OCI-LY1 (cell line): ENCODE measurements around the gene SLC25A1.

Source experiments
- H2AFZ ChIP-seq: fragments of 200-600 bp; sonication (generic), shearing (Covaris generic); 2 replicates; pipeline ENCODE4 v1.6.0; 2014; ENCODE audit warnings: antibody characterized with exemption, mild to moderate bottlenecking, low read length
- H3F3A ChIP-seq: fragments of 200-600 bp; sonication (generic), shearing (Covaris generic); 2 replicates; pipeline ENCODE4 v1.6.0; 2014; ENCODE audit warnings: mild to moderate bottlenecking, antibody characterized with exemption, low read length, moderate library complexity; ENCODE audit not compliant: insufficient read depth
- H3K27ac ChIP-seq: fragments of 200-600 bp; sonication (generic); 2 replicates; pipeline ENCODE4 v1.5.1; 2014; ENCODE audit warnings: low read length, mixed run types, mild to moderate bottlenecking, low read depth; ENCODE audit not compliant: poor library complexity, severe bottlenecking
- H3K27me3 ChIP-seq: fragments of 200-600 bp; sonication (generic); 2 replicates; pipeline ENCODE4 v1.6.0; 2014; ENCODE audit warnings: antibody characterized with exemption, mild to moderate bottlenecking, low read length, moderate library complexity; ENCODE audit not compliant: insufficient read depth
- H3K36me3 ChIP-seq: fragments of 200-600 bp; sonication (generic); 2 replicates; pipeline ENCODE4 v1.6.1; 2014; ENCODE audit warnings: mild to moderate bottlenecking, antibody characterized with exemption, low read length, moderate library complexity, mixed read lengths; ENCODE audit not compliant: insufficient read depth
- H3K4me1 ChIP-seq: fragments of 200-600 bp; sonication (generic); 2 replicates; pipeline ENCODE4 v1.5.1; 2014; ENCODE audit warnings: mild to moderate bottlenecking, low read length, moderate library complexity; ENCODE audit not compliant: insufficient read depth, severe bottlenecking
- H3K4me2 ChIP-seq: fragments of 200-600 bp; sonication (generic), shearing (Covaris generic); 2 replicates; pipeline ENCODE4 v1.6.1; 2014; ENCODE audit warnings: low read length
- H3K4me3 ChIP-seq: fragments of 200-600 bp; sonication (generic); 2 replicates; pipeline ENCODE4 v1.5.1; 2014; ENCODE audit warnings: low read length, low read depth, mild to moderate bottlenecking, mixed read lengths; ENCODE audit not compliant: poor library complexity, severe bottlenecking
- H3K79me2 ChIP-seq: fragments of 200-600 bp; shearing (Covaris generic); 2 replicates; pipeline ENCODE4 v1.6.1; 2016; ENCODE audit warnings: mixed run types, low read length, mixed read lengths; ENCODE audit not compliant: insufficient read depth
- H3K9ac ChIP-seq: fragments of 200-600 bp; sonication (generic), shearing (Covaris generic); 2 replicates; pipeline ENCODE4 v1.6.1; 2014; ENCODE audit warnings: mild to moderate bottlenecking, low read length, mixed read lengths
- H3K9me2 ChIP-seq: fragments of 200-600 bp; sonication (generic), shearing (Covaris generic); 2 replicates; pipeline ENCODE4 v1.6.1; 2014; ENCODE audit warnings: low read depth, mild to moderate bottlenecking, low read length, mixed read lengths
- H3K9me3 ChIP-seq: fragments of 200-600 bp; shearing (Covaris generic); 2 replicates; pipeline ENCODE4 v1.6.1; 2014; ENCODE audit warnings: low read length, mixed read lengths
- H4K20me1 ChIP-seq: fragments of 200-600 bp; sonication (generic), shearing (Covaris generic); 2 replicates; pipeline ENCODE4 v1.6.0; 2016; ENCODE audit warnings: mild to moderate bottlenecking, low read length; ENCODE audit not compliant: insufficient read depth
- EZH2 ChIP-seq: fragments of 200-600 bp; sonication (generic), shearing (Covaris generic); IDR thresholded peaks from 2 replicates; pipeline ENCODE4 v1.8.0; 2017; ENCODE audit warnings: borderline replicate concordance, mixed run types, mild to moderate bottlenecking, antibody characterized with exemption, low read length, moderate library complexity, mixed read lengths
- TF ChIP-seq, protein P1 (sequence below): fragments of 200-600 bp; sonication (generic), shearing (Covaris generic); IDR thresholded peaks from 2 replicates; pipeline ENCODE4 v1.5.1; 2017; ENCODE audit warnings: mild to moderate bottlenecking, antibody characterized with exemption, low read length, moderate library complexity, mixed read lengths

Gene SLC25A1

DNA sequence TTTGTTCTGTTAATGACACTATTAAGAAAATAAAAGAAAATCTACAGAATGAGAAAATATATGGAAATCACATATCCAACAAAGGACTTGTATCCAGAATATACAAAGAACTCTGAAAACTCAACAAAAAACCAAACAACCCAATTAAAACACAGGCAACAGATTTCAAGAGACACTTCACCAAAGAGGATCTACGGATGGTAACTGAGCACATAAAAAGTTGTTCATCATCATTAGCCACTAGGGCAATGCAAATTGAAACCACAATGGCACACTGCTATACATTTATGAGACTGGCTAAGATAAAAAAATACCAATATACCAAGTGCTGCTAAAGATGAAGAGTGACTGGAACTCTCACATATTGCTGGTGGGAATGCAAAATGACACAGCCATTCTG lies 34.5 kb upstream of the SLC25A1 start:
- Histone ChIP-seq H3K4me1 (no peaks in the 10 kb centered on the region), H3K9me3 (no peaks in the 10 kb centered on the region), H3K9me2 (no peaks in the 10 kb centered on the region), H3K4me2 (no peak overlapping the region), H3K27me3 (no peaks in the 10 kb centered on the region; the same call in 1 of the 2 replicates), H2AFZ (no peak overlapping the region), H3K4me3 (no peak overlapping the region), H3F3A (no peaks in the 10 kb centered on the region), H3K27ac (no peak overlapping the region), H3K36me3 (no peaks in the 10 kb centered on the region), H4K20me1 (no peaks in the 10 kb centered on the region), H3K9ac (no peak overlapping the region), H3K79me2 (no peaks in the 10 kb centered on the region)
- TF ChIP-seq, protein P1, sequence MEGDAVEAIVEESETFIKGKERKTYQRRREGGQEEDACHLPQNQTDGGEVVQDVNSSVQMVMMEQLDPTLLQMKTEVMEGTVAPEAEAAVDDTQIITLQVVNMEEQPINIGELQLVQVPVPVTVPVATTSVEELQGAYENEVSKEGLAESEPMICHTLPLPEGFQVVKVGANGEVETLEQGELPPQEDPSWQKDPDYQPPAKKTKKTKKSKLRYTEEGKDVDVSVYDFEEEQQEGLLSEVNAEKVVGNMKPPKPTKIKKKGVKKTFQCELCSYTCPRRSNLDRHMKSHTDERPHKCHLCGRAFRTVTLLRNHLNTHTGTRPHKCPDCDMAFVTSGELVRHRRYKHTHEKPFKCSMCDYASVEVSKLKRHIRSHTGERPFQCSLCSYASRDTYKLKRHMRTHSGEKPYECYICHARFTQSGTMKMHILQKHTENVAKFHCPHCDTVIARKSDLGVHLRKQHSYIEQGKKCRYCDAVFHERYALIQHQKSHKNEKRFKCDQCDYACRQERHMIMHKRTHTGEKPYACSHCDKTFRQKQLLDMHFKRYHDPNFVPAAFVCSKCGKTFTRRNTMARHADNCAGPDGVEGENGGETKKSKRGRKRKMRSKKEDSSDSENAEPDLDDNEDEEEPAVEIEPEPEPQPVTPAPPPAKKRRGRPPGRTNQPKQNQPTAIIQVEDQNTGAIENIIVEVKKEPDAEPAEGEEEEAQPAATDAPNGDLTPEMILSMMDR, result no peak
- no peak for TF ChIP-seq EZH2

DNA sequence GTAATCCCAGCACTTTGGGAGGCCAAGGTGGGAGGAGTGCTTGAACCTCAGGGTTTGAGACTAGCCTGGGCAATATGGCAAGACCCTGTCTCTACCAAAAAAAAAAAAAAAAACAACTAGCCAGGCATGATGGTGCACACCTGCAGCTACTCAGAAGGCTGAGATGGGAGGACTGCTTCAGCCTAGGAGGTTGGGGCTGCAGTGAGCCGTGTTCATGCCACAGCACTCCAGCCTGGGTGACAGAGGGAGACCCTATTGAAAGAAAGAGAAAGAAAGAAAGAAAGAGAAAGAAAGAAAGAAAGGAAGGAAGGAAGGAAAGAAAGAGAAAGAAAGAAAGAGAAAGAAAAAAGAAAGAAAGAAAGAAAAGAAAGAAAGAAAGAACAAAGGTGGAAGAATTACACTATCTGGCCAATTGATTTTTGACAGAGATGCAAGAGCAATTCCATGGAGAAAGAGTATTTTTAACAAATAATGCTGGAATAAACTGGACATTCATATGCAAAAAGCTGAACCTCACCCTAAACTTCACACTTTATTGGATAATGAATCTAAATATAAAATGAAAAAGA lies 33.9 kb upstream of the SLC25A1 start:
- Histone ChIP-seq H3K4me2 (no peak overlapping the region), H3K4me3 (no peak overlapping the region), H3K9ac (no peak overlapping the region), H3K9me3 (no peaks in the 10 kb centered on the region), H3K9me2 (no peaks in the 10 kb centered on the region), H4K20me1 (no peaks in the 10 kb centered on the region), H3K4me1 (no peaks in the 10 kb centered on the region), H2AFZ (no peak overlapping the region), H3F3A (no peaks in the 10 kb centered on the region), H3K27me3 (no peaks in the 10 kb centered on the region; the same call in 1 of the 2 replicates), H3K36me3 (no peaks in the 10 kb centered on the region), H3K27ac (no peak overlapping the region), H3K79me2 (no peaks in the 10 kb centered on the region)
- TF ChIP-seq EZH2, result no peak
- TF ChIP-seq, protein P1, result no peak

DNA sequence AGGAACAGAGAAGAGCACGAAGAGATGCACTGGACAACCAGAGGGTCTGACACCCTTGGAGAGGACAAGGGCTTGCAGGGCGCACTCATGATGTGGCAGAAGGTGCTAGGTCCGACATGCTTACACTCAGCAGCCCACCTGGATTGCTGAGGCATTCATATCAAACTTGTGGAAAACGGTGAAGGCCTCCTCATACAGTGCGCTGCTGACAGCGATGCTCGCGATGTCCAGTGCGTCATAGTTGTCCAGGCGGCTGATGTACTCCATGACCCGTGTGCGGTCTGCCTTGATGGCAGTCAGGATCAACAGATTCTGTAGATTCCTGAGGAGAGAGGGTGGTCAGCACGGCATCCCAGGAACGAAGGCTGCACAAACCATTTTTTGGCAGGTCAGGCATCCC lies 31.7 kb upstream of the SLC25A1 start:
- no peak overlapping the region for H3K4me2 ChIP-seq
- no peaks in the 10 kb centered on the region for H3K9me2 ChIP-seq
- no peak overlapping the region for H3K27ac ChIP-seq
- H3F3A ChIP-seq, result no peaks in the 10 kb centered on the region
- H3K9ac ChIP-seq, result no peak overlapping the region
- H3K79me2 ChIP-seq, result no peaks in the 10 kb centered on the region
- TF ChIP-seq, protein P1, result no peak
- no peak for TF ChIP-seq EZH2
- no peaks in the 10 kb centered on the region for H4K20me1 ChIP-seq
- H3K4me3 ChIP-seq, result no peak overlapping the region
- H3K9me3 ChIP-seq, result no peaks in the 10 kb centered on the region
- H3K36me3 ChIP-seq, result no peaks in the 10 kb centered on the region
- H3K27me3 ChIP-seq, result no peaks in the 10 kb centered on the region; the same call in 1 of the 2 replicates
- H2AFZ ChIP-seq, result no peak overlapping the region
- no peaks in the 10 kb centered on the region for H3K4me1 ChIP-seq
